RPMI8226 (cell line): ENCODE data around the gene CLEC4E.
"Not testable (repeated sequence)": the region's sequence is repeated elsewhere in the genome, so short reads cannot be mapped to it uniquely, and the experiment has no call there.

Experiments
- DNase-seq: peaks from one replicate; pipeline ENCODE4 v3.0.0-alpha.2; 2015

Gene CLEC4E, protein sequence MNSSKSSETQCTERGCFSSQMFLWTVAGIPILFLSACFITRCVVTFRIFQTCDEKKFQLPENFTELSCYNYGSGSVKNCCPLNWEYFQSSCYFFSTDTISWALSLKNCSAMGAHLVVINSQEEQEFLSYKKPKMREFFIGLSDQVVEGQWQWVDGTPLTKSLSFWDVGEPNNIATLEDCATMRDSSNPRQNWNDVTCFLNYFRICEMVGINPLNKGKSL

DNA sequence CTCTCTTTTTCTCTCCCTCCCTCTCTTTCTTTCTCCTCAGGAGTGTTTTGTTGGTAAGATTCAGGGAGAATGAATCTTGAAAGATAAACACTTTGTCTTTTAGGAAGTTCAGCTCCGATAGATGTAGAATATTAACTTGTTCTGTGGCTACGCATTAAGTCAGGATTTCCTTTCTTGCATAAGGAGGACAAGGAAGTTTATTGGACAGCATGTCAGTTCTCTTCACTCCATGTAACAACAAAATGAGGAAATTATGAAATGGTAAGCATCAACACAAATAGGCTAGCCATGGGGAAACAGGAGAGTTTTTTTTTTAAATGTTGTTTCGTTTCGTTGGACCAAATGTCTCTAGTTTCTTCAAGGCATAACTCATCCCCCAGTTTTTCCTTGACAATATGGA is at the start of gene CLEC4E:
TSS of gene CLEC4E (minus strand) at position 75 of the 400 bp plus-strand sequence. CDS start 108 bp downstream, outside the sequence.
- not testable (repeated sequence) for DNase-seq

DNA sequence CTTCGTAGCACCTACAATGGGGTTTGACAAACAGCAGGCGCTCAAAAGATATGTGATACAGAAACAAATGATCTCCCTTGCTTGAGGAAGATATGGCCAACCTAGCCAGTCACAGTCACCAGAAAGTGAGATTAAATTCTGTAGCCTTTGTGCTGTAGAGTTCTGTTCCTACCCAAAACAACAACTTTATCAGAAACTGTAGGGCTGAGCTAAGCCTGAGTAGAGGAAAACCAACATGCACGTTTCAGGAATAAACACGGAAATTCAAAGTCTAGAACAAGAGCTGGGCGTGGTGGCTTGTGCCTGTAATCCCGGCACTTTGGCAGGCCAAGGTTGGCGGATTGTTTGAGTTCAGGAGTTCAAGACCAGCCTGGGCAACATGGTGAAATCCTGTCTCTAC is 49.0 kb upstream of the CLEC4E start:
- no peak for DNase-seq

DNA sequence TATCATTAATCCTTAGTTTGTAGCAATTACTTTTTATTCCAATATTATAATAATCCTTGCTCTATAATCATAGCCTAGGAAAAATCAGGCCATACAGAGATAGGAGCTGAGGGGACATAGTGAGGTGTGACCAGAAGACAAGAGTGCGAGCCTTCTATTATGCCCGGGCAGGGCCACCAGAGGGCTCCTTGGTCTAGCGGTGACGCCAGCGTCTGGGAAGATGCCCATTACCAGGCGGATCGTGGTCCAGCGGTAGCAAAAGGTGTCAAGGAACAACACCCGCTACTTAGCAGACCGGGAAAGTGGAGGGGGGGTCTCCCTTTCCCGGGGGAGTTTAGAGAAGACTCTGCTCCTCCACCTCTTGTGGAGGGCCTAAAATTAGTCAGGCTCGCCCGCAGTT is 43.8 kb upstream of the CLEC4E start:
- not testable (repeated sequence) for DNase-seq

DNA sequence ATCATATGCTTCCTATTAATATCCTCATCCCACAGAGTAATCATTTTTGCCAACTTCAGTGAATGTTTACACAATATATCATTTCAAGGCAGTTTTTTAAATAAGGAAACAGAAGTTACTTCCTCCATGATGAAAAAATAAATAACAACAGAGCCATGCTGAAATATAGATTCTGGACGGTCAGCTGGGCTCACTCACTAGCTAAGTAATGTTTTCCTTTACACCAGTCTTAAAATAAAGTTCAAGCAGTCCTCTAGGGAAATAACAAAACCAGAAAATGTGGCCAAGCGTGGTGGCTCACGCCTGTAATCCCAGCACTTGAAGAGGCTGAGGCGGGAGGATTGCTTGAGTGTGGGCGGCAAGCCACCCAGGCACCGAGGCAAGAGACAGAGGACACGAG is 43.3 kb upstream of the CLEC4E start:
- DNase-seq, result no peak

DNA sequence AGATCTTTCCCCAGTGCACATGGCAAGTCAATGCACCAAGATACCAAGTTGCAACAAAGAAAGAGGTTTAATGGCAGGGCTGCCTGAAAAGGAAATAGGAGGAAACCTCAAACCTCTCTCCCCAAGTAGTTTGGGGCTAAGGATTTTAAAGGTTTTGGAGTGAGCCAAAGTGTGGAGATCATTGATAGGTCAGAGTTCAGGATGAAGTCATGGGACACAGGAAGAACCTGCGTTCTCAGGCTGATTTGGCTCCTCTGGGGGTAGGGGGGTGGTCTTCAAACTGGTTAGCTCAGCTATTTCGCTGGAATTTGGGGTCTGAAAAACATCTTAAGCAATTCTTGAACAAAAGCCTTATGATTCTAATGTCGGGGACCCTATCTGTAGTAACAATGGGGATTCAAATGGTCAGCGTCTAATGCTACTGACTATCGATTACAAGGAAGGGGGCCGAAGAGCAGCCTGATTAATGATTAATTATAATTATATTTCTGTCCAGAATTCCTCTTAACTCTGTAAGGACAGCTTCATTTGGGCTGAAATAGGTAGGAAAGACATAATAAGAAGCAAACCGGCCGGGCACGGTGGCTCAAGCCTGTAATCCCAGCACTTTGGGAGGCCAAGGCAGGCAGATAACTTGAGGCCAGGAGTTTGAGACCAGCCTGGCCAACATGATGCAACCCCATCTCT is 40.5 kb upstream of the CLEC4E start:
- no peak for DNase-seq

DNA sequence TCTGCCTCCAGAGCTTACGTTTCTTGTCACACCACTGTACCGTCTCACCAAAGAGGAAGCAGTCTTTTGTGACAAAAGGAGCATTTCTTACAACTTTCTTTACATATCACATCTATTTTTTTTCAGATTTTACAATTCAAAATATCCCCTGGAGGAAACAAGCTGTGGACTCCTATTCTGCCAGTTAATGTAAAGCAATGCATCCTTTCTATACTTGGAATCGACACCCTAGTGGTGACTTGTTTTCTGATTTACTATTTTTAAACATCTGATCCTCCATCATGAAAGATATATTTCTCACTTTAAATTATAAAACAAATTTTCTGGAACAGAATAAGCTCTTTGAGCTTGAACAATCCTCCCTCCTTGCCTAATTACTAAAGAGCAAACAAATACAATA is 37.2 kb upstream of the CLEC4E start:
- no peak for DNase-seq

DNA sequence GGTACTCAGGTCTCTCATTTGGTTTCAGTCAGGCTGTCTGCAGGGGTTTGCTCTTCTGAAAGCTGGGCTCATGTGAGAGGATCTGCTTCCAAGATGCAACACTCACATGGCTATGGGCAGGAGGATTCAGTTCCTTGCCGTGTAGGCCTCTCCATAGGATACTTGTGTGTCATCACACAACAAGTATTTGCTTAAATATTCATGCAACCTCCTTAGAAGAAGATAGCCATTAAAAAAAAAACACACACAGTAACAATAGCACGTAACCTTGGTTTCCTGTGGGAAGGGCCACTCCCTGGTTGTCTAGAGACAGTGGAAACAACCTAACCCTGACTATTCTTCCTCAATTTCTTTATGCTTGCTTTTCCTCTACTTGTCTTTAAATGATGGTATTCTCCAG is 31.8 kb upstream of the CLEC4E start:
- no peak for DNase-seq

DNA sequence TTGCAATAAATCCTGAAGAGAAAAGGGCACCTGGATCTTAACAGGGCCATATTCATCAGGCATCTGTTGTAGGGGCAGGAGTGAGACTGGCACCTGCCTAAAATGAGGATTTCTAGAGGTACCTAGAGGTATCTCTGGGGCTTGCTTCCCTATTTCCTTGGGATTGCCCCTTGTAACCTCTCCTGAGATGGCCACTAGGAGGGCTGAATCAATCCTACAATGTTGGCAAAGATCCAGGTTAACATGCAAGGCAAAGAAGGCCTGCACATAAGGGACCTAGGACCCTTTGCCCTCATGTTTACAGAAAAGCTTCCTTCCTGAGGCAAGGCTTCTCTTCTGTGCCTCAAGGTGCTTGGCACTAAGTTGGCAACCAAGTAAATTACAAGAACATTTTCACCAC is 25.8 kb upstream of the CLEC4E start:
- no peak for DNase-seq

DNA sequence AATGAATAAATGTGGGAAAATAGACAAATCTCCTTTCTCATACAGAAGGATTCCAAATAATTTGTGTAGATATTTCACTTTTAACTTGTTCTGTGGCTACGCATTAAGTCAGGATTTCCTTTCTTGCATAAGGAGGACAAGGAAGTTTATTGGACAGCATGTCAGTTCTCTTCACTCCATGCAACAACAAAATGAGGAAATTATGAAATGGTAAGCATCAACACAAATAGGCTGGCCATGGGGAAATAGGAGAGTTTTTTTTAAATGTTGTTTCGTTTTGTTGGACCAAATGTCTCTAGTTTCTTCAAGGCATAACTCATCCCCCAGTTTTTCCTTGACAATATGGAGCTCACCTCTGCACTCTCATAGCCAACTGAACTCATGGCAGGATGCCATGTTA is 25.3 kb upstream of the CLEC4E start:
- DNase-seq, result not testable (repeated sequence)

DNA sequence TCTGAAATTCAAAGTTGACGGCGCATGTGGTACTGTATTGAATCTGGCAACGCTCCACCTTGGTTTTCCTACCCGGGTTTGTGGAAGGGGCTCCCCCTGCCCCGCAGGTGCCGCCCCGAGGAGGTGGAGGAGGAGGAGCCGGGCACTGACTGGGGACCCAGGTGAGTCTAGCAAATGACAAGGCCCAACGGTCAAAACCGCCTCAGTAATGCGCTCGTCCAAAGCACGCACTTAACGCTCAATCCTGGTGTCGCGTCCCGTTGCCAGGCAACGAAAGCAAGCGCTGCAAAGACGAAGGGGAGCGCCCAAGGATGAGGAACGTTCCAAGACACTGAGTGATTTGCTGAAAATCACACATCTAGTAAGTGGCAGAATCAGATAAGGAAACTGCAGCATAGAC is 24.0 kb upstream of the CLEC4E start:
- DNase-seq, result no peak

DNA sequence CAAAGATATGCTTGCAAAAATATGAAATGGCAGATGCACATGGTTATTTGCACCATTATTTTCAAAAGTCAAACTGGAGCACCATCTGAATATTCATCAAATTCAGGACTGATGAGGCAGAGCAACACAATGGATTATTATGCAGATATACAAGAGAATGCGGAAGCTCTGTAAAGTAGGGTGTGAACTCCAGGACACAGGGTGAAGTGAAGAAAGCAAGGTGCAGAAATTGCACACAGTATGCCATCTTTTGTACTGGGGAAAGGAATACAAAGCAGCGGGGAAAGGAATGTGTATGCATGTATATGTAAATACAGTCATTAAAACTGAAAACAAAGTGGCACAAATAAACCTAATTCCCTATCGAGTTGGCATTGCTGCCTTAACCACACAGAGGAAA is 22.7 kb upstream of the CLEC4E start:
- no peak for DNase-seq

DNA sequence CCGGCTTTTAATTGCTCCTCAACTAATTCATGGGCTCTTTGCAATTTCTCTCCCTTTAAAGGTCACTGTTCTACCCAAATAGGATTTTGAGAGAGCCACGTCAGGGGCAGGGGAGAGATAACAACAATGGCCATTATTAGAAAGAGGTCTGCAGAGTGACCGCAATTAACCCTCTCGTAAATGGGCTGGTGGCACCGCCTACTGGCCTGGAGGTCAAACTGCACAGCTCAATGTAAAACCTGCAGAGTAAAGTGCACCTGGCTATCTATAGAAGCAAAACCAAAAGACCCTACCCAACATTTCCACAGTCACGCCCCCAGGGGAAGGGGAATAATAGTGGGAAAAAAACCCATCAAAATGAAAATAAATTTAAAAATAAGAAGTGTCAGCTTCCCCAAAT is 21.6 kb upstream of the CLEC4E start:
- no peak for DNase-seq

DNA sequence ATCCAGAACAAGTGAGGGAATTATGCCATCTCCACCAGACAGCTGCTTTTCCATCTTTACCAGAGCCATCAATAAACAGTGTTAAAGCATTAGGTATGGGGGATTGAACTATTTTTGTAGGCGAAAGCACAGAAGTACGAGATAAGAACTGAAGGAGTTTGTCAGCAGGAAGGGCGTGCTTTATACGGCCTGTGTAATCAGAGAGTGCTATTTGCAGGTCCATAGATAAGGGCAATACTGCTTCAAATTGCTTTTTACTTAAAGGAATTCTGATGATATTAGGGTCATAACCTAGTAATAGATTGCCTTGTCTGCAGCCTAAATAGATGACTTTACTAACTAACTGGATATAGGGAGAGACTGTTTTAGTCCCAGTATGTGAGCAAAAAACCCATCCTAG is 20.3 kb upstream of the CLEC4E start:
- DNase-seq, result no peak

DNA sequence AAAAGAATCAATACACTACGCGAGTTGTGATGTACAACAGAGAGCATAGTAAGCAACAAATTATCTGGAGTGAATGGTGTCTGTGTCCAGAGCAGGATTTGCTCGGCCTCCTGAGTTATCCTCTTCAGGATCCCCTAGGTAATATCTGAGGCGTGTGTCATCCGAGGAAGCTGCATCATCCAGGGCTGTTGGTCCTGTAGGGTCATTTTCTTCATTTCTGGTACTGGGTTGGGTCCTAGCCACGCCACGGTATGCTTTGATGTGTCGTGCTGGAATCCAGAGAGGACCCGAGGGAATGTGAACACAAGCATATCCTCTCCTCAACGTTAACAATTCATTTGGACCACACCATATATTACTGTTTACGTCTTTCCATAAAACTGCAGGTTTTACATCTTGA is 19.0 kb upstream of the CLEC4E start:
- DNase-seq, result no peak

DNA sequence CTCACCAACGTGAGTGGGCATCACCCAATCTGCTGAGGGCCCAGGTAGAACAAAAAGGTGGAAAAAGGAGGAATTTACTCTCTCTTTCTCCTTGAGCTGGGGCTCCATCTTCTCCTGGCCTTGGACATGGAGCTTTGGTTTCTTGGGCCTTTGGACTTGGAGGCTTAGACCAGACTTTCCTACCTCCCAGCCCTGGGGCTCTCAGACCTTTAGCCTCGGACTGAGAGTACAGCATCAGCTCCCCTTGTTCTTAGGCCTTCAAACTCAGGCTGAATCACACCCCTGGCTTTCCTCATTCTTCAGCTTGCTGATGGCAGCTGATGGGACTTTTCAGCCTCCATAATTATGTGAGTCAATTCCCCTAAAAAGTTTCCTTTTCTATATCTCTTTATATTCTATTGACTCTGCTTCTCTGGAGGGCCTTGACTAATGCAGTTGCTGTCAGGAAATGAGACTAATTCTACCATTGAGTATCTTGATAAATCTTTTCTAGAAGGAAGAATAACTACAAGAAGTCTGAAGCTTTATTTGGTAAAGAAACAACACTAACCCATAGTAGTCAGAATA is 15.9 kb upstream of the CLEC4E start:
- DNase-seq, result no peak

DNA sequence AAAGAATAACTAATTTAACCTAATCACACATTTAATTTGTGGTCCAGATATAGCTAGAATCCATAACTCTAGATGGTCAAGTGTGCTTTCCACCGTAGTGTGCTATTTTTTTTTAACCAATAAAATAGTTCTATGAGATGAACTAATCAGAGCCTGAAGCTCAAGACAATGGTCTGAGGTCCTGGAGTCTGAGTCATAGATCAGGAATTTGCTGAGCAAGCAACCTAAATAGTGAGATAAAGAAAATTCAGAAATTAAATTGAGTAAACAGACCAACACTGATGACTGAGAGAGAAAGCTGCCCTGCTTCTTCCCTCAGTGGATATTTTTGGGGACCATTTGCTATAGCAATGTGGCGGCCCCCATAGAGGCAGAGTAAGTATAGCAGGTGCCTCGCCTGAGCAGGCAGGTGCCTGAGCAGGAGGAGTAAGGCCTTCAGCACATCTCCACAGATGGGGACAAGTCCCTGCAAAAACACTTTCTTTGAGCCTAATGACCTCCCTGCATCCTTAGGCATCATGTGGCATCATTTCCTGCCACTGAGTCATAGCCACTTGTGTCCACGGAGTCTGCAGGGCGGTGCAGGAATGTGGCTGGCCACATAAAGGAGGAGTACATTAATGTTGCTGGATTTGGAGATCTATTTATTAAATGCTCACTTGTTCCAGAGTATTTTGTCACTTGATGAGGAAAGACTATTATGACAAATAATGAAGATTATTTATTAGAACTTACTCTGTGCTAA is 13.9 kb upstream of the CLEC4E start:
- no peak for DNase-seq

DNA sequence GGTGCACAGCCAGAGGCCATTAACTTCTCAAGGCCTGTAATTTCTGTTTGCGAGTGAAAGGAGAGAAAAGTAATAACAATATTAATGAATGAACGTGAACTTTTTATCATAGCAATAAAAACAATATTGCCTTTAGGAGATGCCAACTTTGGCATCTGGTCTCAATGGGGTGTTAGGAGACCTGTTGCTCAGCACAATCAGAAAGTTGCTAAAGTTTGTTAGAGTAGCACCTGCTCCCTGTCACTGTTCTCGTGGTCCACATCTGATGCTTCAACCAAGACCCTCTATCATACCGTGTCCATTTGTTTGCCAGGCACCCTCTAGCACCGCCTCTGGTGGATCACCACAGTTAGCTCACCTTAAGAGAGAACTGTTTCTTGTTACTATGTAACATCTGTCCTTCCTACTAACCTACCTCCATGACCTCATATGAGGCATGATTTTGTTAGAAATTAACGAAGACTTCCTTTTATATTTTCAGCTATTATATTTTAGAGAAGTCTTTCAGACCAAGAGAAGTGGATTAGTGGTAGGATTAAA is 12.5 kb upstream of the CLEC4E start:
- DNase-seq, result no peak

DNA sequence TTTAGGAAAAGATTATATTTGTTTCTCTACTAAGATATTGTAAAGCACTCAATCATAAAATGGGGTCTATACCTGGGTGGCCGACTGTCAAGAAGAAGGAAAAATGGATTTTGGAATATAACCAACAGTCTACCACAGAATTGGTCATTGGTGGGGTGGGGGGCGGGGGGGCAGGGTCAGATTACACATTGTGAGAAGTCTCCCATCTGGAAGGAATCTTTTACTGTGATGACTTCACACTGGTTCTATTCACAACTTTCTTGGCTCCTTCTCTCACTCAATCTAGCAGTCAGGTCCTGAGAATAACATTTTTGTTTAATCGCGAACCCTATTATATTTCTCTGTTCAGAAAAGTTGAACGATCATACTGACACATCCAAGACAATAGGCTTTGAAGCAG is 8.7 kb upstream of the CLEC4E start:
- no peak for DNase-seq

DNA sequence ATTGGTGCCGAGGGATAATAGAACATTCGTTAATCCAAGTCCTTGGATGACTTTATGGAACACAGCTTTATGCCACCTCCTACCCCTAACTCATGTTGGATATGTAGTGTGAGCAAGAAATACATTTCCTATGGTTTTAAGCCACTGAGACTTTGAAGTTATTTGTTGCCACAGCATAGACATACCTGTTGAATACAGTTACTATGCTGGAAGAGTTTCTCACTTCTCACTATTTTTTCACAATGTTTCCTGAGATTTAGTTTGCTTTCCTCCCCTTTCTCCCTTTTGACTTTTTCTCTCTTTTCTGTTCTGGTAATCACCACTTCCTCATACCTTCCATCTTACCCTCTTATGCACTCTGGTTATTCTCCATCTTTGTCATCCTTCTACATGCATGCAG is 7.5 kb upstream of the CLEC4E start:
- no peak for DNase-seq

DNA sequence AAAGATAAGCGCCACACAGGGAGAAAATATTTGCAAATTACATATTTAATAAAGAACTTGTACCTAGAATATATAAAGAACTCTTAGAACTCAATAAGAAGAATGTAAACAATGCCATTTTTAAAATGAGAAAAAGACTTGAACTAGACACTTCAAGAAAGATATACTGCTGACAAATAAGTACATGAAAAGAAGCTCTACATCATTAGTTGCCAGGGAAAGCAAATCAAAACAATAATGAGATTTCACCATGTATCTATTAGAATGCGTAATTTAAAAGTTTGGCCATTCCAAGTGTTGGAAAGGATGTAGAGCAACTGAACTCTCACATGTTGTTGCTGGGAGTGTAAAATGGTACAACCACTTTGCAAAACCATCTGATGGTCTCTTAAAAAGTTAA is 6.9 kb upstream of the CLEC4E start:
- DNase-seq, result no peak

DNA sequence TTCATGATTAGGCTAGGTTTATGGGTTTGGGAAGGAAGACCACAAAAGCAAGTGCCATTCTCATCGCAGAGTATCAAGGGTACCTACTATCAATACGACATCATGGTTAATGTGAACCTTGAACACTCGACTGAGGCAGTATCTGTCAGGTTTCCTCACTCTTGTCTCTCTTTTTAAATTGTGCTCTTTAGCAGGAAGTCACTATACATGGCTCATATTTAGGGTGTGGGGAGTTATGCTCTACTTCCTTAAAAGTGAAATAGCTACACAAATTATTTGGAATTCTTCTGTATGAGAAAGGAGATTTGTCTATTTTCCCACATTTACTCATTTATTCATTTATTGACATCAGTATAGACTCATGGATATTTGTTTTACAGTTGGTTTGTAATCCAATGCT is 5.9 kb upstream of the CLEC4E start:
- no peak for DNase-seq

DNA sequence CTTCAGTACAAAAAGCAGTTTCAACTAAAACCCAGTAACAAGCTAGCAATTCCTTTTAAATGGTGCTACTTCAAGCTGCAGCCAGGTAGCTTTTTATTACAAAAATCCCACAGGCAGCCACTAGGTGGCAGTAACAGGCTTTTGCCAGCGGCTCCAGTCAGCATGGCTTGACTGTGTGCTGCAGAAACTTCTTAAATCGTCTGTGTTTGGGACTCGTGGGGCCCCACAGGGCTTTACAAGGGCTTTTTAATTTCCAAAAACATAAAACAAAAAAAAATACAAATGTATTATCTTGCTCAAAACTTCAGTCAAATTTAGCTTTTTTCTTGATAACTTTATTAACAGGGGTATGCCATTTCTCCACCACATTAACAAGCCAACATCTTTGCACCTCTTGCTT is 3.6 kb upstream of the CLEC4E start:
- peak; percentile 68 for DNase-seq

DNA sequence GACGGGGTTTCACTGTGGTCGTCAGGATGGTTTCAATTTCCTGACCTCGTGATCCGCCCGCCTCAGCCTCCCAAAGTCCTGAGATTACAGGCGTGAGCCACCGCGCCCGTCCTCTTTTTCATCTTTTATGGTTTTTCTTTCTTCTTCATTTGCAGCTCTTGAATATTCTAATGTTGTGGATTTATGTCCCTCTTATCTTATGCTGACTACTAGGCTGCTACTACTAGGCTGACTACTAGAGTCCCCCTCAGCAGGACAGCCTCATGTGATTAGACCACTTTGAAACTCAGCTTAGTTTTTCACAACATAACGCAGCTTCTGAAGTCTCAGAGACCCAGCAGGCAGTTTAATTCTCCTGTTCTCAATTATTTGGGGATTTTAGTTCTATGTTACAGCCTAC is 857 bp upstream of the CLEC4E start:
- DNase-seq, result no peak

DNA sequence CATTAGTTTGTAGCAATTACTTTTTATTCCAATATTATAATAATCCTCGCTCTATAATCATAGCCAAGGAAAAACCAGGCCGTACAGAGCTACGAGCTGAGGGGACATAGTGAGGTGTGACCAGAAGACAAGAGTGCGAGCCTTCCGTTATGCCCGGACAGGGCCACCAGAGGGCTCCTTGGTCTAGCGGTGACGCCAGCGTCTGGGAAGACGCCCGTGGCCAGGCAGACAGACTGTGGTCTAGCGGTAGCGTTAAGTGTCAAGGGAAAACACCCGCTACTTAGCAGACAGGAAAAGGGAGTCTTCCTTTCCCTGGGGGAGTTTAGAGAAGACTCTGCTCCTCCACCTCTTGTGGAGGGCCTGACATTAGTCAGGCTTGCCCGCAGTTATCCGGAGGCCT is 2.9 kb downstream of the CLEC4E start:
- peak; percentile 23 for DNase-seq
